Fibroblast of the aortic adventitia (primary cell): ENCODE data around the gene HOXB7. TPM values are rescaled to one million over a fixed set of nuclear protein-coding genes. Genes with fewer than 3 reads are reported as not detected.

Source experiments
- DNase-seq: peaks from one replicate; pipeline ENCODE4 v3.0.0-alpha.2; 2010; ENCODE audit warnings: low read depth
- H3K4me3 ChIP-seq: 2 replicates; pipeline ENCODE4 v1.5.1; 2011; ENCODE audit warnings: low read depth, mild to moderate bottlenecking, control low read depth, low read length, moderate library complexity
- CTCF ChIP-seq: IDR thresholded peaks from 2 replicates; pipeline ENCODE4 v1.5.1; 2011; ENCODE audit warnings: mild to moderate bottlenecking, low read length, control low read depth, inconsistent platforms; ENCODE audit not compliant: insufficient read depth
- small RNA-seq: library from RNA; depleted of rRNA; stranded (forward); fragments of <200 nt; gene quantifications from one replicate; pipeline ENCODE3, GENCODE V24; 2012
- total RNA-seq: library from RNA; depleted of rRNA; stranded (reverse); fragments of >200 nt; gene quantifications from 2 replicates; pipeline ENCODE4 v1.2.3, GENCODE V29; 2012; ENCODE audit warnings: low replicate concordance

The HOXB7 gene
- total RNA-seq, 1 donor, result 0.18 TPM

DNA sequence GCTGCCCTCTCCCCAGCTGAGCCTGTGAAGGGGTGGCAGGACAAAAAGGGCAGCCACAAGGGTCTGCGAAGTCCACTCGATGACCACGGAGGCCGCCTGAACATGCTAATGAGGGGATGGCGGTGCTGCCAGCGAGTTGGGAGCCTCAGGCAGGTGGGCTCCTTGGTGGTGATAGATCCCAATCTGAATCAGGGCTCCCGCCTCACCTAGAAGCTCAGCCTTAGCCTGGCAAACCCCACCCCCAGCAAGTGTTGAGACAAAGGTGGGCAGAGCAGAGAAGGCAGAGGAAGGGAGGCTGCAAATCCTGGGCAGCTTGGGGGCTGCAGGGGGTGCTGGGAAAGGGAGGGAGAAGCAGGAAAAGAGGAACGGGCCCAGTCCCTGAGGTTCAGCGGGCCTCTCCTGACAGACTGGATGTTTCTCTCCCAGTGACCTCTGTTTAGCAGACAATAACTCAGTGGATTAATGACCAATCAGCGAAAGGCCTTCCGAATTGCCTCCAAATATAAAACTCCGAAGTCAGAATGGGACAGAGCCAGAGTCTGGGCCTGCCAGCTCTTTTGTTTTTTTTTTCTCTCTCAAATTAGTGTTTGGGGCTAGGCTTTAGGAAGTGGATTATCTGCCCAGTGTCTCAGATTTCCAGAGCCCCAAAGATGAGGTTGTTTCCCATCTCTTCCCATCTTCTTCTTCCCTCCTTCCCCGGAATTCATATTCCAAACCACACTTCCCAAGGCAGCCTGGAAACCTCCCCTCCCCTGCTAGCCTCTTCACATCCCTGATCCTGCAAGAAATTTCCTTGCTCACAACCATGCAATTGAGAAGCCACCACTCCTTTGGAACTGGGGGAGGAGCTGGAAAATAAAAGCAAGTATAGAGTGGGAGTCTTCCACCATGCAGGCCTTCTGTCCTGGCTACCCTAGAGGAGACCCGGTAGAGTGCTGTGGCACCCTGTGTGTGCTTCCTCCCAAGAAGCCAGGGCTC lies 50.7 kb downstream of the HOXB7 start:
- peak overlapping the region; percentile 61 for H3K4me3 ChIP-seq
- TF ChIP-seq CTCF, result no peak
- peak; percentile 81 for DNase-seq

- peak overlapping the region; percentile 61 for H3K4me3 ChIP-seq
- DNase-seq, result peak; percentile 30
- no peak for TF ChIP-seq CTCF
Observed at GRCh38 chr17:48559122-48559839, 51.5 kb downstream of the HOXB7 start.

GRCh38 chr17:48558831-48559121 lies 52.0 kb downstream of the HOXB7 start:
- DNase-seq, result peak; percentile 19
- no peak for TF ChIP-seq CTCF
- peak overlapping the region; percentile 61 for H3K4me3 ChIP-seq

GRCh38 chr17:48558057-48558830 lies 52.6 kb downstream of the HOXB7 start:
- TF ChIP-seq CTCF, result no peak
- peak overlapping the region; percentile 61 for H3K4me3 ChIP-seq

More at GRCh38 chr17:48558057-48558830, 52.6 kb downstream of the HOXB7 start:
- no peak for DNase-seq

Small RNA genes lying within 50 kb of the gene (small RNA-seq; reads per million reads assigned to genes)
- gene MIR196A1, result not detected

Other genes starting within 250 kb of the HOXB7 start
- not detected in 2 replicates for gene SKAP1, start 180.8 kb downstream of the HOXB7 start, total RNA-seq
- gene HOXB1, start 80.0 kb downstream of the HOXB7 start, total RNA-seq, result not detected in 2 replicates
- 1.5 and 9.0 TPM in 2 replicates for gene HOXB2, start 65.9 kb downstream of the HOXB7 start, total RNA-seq
- 3.8 and 7.0 TPM in 2 replicates for gene HOXB4, start 32.7 kb downstream of the HOXB7 start, total RNA-seq
- 9.7 and 14.2 TPM in 2 replicates for gene HOXB3, start 20.8 kb downstream of the HOXB7 start, total RNA-seq
- 0.27 and 0.57 TPM in 2 replicates for gene HOXB5, start 17.2 kb downstream of the HOXB7 start, total RNA-seq
- gene HOXB6, start 6.0 kb downstream of the HOXB7 start, total RNA-seq, result 0.63 and 13.1 TPM in 2 replicates
- gene HOXB8, start 4.3 kb upstream of the HOXB7 start, total RNA-seq, result 0.09 TPM in 1 of 2 replicates, not detected in the other
- gene HOXB9, start 15.3 kb upstream of the HOXB7 start, total RNA-seq, result not detected in 2 replicates
- gene PRAC1, start 111.5 kb upstream of the HOXB7 start, total RNA-seq, result not detected in 2 replicates
- not detected in 2 replicates for gene PRAC2, start 112.2 kb upstream of the HOXB7 start, total RNA-seq
- not detected in 2 replicates for gene HOXB13, start 117.7 kb upstream of the HOXB7 start, total RNA-seq
- not detected in 2 replicates for gene TTLL6, start 206.2 kb upstream of the HOXB7 start, total RNA-seq
- gene CALCOCO2, start 220.0 kb upstream of the HOXB7 start, total RNA-seq, result 73.8 and 169 TPM in 2 replicates